Inflammatory macrophage treated with lipopolysaccharide for 4 hours (primary cell): ENCODE results near the gene CHMP3.
"Not testable (repeated sequence)": the region's sequence is repeated elsewhere in the genome, so short reads cannot be mapped to it uniquely, and the experiment has no call there.

ENCODE experiments used
- DNase-seq: peaks from one replicate; pipeline ENCODE4 v3.0.0-alpha.2; 2020

Gene CHMP3

DNA sequence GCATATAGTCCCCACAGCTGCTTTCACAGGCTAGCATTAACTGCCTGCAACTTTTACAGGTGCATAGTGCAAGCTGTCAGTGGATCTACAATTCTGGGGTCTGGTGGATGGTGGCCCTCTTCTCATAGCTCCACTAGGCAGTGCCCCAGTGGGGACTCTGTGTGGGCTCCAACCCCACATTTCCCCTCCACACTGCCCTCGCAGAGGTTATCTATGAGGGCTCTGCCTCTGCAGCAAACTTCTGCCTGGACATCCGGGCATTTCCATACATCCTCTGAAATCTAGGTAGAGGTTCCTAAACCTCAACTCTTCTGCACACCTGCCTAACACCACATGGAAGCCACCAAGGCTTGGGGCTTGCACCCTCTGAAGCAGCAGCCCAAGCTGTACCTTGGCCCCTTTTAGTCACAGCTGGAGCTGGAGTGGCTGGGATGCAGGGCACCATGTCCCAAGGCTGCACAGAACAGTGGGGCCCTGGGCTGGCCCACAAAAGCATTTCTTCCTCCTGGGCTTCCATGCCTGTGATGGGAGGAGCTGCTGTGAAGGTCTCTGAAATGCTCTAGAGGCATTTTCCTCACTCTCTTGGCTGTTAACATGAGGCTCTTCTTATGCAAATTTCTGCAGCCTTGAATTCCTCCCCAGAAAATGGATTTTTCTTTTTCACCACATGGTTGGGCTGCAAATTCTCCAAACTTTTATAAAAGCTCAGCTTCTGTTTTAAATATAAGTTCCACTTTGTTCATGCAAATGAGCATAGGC is 62.7 kb downstream of the CHMP3 start:
- no peak for DNase-seq

DNA sequence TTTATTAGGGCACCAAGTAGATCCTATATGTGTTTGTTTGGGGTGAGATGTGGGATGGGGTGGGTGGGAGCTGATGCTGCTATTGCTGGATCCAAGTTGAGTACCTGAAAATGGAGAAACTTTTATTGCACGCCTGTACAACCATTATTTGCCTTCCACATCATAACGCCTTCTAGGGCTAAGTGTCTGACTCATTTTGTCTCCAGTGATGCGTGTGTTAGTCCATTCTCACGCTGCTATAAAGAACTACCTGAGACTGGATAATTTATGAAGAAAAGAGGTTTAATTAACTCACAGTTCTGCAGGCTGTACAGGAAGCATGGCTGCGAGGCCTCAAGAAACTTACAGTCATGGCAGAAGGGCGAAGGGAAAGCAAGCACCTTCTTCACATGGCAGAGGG is 63.9 kb downstream of the CHMP3 start:
- DNase-seq: no peak

DNA sequence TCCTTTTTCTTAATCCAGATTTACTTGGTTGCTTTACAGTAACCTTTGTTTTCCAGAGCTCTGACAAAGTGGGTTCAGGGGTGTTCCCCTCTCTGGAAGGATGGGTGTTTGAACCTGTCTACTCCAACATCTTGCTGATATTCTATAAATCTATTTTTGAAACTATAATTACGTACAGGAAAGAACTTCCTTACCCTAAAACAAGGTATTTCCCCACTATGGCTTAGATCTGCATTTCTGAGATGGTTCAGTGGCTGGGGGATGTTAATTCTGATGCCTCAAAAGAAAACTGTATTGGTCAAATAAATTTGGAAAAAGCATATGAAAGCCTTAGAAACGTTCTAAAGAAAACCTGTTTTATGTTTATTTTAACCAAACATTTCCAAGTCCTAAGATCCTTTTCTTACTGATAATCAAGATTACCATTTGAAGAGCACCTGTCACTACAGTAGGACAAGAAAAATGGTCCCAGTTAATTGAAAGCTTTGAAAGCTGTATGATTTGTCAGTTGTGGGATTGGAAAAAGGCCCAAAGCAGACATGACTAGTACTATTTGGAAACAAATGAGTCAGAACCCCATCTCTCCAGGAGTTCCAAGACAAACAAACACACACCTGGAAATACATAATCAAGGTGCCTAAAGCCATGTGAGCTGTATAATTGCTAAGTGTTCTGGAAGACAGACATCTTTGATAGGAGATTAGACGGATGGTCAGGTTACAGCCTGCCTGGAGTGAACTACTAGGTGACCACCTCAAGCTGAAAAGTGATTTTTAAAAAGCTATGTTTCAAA is 64.6 kb downstream of the CHMP3 start:
- DNase-seq: no peak

DNA sequence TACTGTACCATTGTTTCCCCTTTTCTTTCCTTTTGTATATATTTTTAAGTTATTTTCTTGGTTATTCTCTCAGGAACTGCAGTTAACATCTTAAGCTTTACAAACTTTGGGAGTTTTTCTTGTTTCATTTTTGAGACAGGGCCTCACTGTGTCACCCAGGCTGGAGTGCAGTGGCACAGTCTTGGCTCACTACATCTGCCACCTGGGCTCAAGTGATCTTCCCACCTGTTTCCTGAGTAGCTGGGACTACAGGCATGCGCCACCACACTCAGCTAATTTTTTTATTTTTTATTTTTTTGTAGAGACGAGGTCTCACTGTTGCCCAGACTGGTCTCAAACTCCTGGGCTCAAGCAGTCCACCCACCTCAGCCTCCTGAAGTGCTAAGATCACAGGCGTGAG is 66.9 kb downstream of the CHMP3 start:
- DNase-seq: not testable (repeated sequence)

- no peak for DNase-seq
Observed at GRCh38 chr2:86492048-86492453, 71.2 kb downstream of the CHMP3 start.

DNA sequence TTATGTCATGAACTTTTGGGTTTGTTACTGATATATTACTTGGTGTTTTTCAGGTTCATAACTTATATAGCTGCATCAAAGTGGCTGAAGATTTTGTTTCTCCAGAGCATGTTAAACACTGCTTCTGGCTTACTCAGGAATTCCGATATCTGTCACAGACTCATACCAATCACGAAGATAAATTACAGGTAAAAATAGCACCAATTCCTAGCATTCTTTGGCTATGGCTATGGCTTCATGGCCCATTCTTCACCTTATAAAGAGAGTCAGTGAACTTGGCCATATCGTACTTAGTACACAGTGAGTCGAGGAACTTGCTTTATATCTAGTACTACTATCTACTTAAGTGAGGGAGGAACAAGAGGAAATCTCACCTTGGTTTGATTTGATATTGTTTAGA is 72.2 kb downstream of the CHMP3 start:
- no peak for DNase-seq

DNA sequence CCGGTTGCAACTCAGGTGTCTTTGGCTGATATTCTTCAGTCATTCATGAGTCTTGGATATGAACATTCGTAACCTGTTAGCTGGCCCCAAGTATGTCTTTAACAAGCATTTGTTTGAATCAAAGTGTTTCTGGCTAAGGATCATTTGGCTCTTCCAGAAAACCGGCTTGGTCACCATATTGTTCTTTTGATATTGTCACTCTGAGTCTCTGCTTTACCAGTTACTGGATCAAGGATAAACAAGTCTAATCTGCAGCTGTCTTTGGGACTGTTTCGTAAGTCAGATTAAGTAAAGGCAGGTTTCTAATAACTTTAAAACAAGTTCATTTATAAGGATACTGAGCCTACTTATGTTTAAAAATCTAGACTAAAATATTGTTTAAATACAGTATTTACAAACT is 73.0 kb downstream of the CHMP3 start:
- no peak for DNase-seq

DNA sequence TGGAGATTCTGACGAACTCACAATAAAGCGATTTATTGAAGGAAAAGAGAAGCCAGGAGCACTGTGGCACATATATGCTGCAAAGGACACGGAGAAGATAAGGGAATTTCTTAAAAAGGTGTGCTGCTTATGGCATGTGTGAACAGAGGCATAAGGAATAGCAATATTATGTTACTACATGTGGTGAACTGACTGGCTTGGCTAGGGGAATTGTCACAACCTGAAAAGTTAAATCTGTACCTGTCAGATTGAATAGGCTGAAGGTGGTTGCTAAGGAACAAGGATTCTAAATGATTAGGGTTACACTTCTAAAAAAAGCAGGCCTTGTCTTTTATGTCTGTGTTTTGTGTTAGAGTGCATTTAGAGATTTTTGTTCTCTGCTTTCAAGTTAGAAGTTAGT is 73.7 kb downstream of the CHMP3 start:
- no peak for DNase-seq

DNA sequence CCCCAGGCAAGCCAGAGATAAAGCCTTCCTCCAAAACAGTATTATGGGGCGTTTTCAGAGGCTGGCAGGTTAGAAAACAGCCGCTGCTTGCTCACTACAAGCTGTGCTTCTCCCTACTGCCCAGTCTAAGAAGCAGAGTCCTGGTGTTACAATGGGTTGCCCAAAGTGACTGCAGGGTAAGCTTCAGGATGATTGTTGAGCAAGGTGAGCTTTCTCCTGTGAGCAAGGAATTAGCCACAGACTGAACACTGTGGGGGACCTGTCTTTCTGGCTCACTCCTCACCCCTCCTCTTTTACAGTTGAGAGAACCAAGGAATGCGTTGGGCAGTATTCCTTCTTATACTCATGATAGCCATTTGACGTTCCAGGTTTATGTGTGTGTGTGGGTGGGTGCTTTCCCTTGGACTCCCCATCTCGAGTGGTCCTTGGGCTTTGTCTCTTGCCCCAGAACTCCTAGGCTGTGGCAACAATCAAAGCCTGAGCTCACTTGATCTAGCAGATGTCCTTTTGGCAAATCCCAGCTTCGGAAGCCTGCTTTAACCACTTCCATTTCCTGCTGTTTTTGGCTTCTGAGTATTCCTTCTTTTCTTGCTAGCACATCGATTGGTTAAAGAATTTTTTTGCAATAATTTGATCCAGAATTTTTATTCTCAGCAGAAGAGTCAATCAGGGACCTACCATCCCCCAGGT is 74.5 kb downstream of the CHMP3 start:
- no peak for DNase-seq

- no peak for DNase-seq
Observed at GRCh38 chr2:86487062-86487461, 76.2 kb downstream of the CHMP3 start.

GRCh38 chr2:86485802-86486201 is 77.4 kb downstream of the CHMP3 start:
- peak; percentile 10 for DNase-seq

DNA sequence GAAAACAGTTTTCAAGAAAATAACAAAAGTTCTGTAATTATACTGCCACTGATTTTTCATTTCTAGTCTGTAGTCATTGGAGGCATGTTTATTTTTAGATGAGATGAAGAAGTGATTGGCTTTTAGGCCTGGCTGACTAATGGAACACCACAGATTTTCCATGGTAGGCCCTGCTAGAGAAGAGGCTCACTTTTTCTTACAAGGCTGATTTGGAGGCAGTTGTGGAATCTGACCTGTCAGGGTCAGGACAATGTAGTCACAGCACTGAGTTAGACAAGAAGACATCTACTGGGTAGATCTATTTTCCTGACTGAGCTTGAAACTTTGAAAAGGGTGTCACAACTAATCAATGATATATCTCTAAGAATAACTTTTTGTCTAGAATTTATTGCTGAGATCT is 78.1 kb downstream of the CHMP3 start:
- DNase-seq: no peak

- DNase-seq: no peak
Observed at GRCh38 chr2:86484385-86484784, 78.9 kb downstream of the CHMP3 start.

- DNase-seq: no peak
Observed at GRCh38 chr2:86482034-86482433, 81.2 kb downstream of the CHMP3 start.

- no peak for DNase-seq
Observed at GRCh38 chr2:86480105-86480504, 83.1 kb downstream of the CHMP3 start.

DNA sequence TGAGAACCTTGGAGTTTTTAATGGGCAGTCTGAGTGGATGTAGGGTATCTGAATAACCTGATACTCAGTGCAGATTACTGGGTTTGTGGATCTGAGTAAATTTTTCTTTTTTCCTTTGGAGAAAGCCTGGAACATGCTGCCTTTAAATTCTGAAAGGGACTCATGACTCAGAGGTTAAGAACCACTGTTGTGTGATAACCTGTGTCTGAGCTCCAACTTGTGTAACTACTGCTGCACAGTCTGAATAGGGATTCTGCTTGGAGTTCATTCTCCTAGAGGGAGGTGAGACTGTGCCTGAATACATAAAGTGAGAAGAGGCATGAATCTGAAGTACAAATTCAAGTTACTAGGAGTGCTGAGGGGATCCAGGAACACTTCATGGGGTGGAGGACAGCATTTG is 85.9 kb downstream of the CHMP3 start:
- DNase-seq: no peak

GRCh38 chr2:86476918-86477317 is 86.3 kb downstream of the CHMP3 start:
- DNase-seq: no peak

DNA sequence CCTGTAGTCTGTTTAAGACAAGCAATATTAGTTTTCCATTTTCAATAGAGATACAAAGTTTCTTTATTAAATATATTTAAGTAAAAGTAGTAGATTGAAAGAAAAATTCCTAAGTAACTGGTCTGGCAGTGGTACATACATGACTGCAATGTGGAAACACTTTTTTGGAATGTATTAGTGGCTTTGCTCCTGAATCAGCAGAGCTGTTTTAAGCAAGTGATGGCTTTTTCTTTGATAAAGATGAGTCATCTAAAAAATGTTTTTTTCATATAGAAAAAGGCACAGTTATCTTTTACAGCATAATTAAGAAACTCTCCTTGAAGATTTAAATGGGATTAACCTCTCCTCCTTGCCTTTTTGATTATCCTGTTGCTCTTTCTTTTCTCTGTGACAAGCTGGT is 87.2 kb downstream of the CHMP3 start:
- DNase-seq: no peak

DNA sequence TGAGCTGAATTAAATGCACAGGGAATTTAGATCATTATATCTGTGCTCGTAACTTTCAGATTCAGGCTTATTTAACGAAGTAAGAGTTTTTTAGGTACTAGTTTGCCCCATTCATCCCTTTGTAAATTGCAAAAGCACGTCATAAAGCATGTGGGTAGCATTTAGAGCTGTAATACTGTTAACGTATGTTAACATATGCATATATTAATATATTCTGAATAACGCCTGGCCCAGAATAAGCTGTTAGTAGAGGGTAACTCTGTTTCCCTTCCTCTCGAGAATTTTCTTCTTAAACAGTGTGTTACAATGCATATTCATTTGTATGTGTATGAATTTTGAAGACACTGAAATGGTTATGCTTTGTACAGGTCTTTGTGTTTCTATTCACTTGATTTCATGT is 91.6 kb downstream of the CHMP3 start:
- no peak for DNase-seq

DNA sequence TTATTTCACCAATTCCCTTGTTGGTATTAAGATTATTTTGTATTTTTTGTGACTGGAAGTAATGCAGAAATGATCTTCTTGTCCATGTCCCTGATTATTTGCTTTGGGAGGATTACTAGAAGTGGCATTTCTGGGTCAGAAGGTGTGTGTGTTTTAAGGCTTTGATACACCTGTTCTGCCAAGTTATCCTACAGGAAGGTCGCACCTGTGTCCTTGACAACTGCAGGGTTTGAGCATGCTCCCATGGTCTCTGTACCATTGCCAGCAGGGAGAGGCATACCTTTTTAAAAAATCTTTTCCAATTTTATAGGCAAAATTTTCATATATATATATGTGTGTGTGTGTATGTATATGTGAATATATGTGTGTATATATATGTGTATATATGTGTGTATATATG is 92.4 kb downstream of the CHMP3 start:
- no peak for DNase-seq

DNA sequence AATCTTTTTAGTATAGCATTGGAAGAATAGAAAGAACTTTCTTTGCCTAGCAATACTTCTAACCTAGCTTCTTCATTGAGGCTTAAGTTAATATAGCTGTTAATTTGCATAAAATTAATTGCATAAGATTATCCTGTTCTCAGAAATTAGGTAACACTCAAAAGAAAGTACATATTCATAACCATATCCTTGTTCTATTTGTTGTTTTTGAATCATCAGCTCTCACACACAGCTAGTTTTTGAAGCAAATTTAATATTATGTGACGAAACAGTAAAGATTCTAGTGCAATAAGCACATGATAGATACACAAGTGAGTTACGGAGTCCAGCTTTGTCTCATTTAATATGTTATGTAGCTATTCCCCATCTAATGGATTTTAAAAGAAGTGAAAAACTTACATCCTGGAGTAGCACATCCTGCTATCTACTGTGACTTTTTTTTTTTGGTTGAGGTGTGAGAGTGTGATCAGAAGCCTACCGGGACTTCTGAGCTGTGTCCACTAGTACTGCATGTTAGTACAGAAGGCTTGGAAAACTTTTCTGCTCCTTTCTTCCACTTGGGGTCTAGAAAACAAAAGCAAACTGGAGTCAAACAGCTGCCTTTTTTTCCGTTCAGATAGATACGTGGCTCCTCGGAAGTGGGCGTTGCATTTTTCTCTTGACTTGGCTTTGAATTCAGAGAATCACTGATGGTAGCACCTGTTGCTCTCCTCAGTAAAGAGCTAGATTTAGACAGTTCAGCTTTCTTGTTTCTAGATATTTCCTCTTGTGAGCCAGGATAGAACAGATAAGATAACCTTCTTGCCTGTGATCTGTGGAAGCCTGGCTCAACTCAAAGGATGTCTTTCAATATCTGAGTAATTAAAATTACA is 94.8 kb downstream of the CHMP3 start:
- DNase-seq: no peak

GRCh38 chr2:86466306-86466705 is 96.9 kb downstream of the CHMP3 start:
- no peak for DNase-seq

- peak; percentile 44 for DNase-seq
Observed at GRCh38 chr2:86464652-86465051, 98.6 kb downstream of the CHMP3 start.
